Right ventricle myocardium superior (tissue), 1 donor: Measurements from ENCODE around the gene LRBA. TPM values are rescaled to one million over a fixed set of nuclear protein-coding genes. Genes with fewer than 3 reads are reported as not detected.
"Not testable (repeated sequence)": the region's sequence is repeated elsewhere in the genome, so short reads cannot be mapped to it uniquely, and the experiment has no call there.

Source experiments
- ATAC-seq: fragments of 200-7000 bp; cut with Tn5 transposase; one replicate; pipeline ENCODE4 v1.9.1; 2020; ENCODE audit warnings: mild to moderate bottlenecking; ENCODE audit not compliant: poor library complexity
- DNase-seq: peaks from one replicate; pipeline ENCODE4 v3.0.0-alpha.2; 2020
- intact Hi-C: fragments of 100-400 bp; cut with DNase I; formaldehyde crosslinking; loops from one replicate; pipeline ENCODE4 v1.11.2; 2022
- total RNA-seq: library from RNA; stranded (reverse); fragmentation: NEBNext Ultra II Directional; extraction: Animal tissue kit (Norgen Biotek cat#: 25700); gene quantifications from one replicate; pipeline ENCODE4 v1.2.1, GENCODE V29; 2021
- donor health status: DM: no; HTN: yes; CAD: no; lungs with severe emphysema.

LRBA gene
- total RNA-seq, 1 donor from 2014 or later = 17.9 TPM

DNA sequence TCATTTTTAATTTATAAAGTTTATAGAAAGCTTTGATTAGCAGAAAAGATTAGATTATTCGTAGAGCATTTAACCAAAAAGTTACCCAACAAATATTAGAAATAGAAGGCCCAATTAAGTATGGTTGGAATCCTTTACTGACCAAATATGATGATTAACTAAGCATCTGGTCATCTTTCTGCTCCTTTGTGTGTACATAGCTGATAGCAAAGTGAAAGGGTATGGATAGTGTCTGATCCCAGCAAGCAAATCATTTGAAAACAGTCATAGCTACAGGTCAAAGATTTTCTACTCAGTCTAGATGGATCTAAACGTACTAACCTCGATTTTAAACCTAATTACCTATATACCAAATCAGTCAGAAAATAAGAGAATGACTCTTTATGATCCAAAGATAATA, 440.4 kb downstream of the LRBA start:
- ATAC-seq = no peak
- no peak for DNase-seq
- intact Hi-C loops = no loop called here

GRCh38 chr4:150573534-150573933, 441.6 kb downstream of the LRBA start:
- intact Hi-C loops = no loop called here
- no peak for DNase-seq
- ATAC-seq = no peak

DNA sequence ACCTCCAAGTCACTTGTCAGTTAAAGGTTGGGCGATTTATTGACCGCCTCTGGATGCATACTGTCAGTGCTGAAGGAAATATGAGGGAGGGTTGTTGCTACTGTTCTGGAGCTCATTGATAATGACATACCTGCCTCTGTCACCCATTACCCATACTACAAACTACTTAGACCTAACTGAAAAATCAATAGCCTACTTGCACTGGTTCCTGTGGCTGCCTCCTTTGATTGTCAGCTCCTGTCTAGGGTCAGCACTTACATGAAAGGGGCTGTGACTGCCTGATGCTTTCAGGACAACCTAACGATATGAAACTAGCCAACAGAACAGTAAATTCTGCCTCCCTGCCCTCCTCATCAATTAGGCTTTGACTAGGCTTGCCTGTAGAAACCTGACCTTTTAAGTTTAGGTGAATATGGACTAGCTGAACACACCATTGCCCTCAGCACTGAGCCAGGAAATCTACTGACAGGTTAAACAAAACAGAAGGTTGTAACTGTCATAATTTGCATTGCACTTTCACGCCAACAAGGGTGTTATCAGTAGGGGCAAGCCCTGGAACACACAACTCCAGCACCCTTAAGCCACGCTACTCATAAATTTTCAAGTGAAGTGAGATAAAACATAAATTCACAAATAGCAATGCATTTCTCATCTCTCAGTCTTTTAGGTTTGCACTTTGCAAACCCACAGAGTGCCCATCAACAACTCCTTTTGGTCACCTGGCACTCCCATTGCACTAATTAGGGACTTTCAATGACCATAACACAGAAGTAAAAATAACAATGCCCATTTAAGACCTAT, 442.2 kb downstream of the LRBA start:
- no peak for DNase-seq
- ATAC-seq = peak; percentile 52
- intact Hi-C loops = no loop called here

DNA sequence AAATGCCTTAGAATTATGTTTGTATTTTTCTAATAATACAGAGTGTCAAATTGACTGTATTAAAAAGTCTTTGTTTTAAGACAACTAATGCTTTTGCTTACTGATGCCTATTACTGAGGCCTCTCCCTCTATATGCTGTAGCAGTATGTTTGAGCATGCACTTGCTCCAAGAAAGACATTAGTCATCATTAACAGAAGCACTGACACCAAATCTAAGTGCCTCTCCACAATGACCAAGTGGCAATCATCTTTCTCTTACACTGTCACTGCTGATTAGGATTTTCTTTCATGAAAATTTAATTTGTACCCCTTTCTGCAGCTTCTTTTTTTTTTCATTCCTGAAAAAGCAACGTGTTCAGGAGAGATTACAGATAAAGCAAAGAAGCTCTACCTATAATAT, 444.2 kb downstream of the LRBA start:
- ATAC-seq = no peak
- DNase-seq = no peak
- intact Hi-C loops = no loop called here

GRCh38 chr4:150569998-150570535, 445.0 kb downstream of the LRBA start:
- no peak for ATAC-seq
- DNase-seq = no peak
- intact Hi-C loops = no loop called here

DNA sequence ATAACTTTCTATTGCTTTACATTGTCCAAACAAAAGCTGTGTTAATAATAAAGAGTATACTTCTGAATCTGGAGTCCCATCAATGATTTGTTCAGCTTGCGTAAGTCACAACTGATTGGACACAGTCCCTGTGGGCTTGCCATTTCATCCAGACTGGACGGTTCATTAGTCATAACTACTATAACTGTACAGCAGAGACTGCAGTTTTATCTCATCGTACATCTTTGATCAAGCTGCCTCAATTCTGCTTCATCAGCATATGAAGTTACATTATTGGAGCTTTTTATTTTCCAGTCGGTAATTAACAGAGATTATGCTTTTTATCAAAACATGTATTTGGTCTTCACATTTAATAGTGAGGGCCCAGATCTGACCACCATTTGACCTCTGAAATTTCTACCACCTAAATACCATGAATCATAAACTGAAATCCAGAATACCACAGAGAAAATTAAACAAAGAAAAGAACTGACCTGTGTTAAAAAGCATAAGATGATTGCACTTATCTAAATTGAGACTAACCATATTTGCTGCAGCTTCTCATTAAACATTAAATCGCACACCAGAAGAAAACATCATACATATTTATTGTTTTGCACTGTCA, 445.6 kb downstream of the LRBA start:
- intact Hi-C loops = no loop called here
- DNase-seq = no peak
- no peak for ATAC-seq

GRCh38 chr4:150567070-150567469, 448.0 kb downstream of the LRBA start:
- no peak for DNase-seq
- ATAC-seq = no peak
- intact Hi-C loops = no loop called here

DNA sequence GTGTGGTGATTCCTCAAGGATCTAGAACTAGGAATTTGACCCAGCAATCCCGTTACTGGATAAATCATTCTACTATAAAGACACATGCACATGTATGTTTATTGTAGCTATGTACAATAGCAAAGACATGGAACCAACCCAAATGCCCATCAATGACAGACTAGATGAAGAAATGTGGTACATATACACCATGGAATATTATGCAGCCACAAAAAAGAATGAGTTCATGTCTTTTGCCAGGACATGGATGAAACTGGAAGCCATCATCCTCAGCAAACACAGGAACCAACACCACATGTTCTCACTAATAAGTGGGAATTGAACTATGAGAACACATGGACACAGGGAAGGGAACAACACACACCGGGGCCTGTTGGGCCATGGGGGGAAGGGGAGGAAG, 450.1 kb downstream of the LRBA start:
- intact Hi-C loops, DNase-seq, ATAC-seq: not testable (repeated sequence)

- no peak for ATAC-seq
- intact Hi-C loops = no loop called here
- no peak for DNase-seq
These were observed 452.3 kb downstream of the LRBA start for GRCh38 chr4:150562751-150563150.

DNA sequence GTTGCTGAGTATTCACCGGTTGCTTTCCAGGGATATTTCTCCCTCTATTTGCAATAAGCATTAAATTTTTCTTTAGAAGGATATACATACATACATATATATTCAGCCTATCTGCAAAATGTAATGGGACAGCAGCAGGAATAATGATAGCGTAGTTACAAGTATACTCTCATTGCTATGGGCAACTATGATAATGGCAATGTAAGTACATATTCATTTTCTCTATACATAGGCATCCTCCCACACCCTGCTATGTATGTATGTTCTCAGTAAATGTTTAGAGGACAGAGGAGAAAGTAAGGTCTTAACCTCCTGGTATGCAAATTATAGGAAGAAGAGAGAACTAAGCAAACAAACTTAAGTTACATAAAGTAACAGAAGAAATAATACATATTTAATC, 452.8 kb downstream of the LRBA start:
- intact Hi-C loops = no loop called here
- no peak for ATAC-seq
- DNase-seq = no peak

DNA sequence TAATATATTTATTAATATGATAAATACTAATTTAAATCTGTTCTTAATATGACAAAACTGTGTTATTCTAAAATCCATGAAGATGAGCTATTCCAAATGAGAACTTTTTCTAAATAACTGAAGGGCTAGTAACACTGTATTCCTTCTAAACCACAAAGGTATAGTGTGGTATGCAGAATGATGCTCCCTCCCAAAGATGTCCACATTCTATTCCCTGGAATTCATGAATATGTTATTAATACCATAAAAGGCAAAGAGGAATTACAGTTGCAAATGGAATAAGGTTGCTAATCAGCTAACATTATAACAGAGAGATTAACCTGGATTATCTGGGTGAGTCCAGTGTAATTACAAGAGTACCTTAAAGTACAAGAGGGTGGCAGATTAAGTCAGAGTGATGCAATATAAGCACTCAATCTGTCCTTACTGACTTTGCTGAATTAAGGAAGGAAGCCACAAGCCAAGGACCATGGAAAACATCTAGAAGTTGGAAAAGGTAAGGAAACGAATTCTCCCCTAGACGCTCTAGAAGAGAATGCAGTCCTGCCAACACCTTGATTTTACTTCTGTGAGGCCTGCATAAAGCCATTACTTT, 453.8 kb downstream of the LRBA start:
- intact Hi-C loops = no loop called here
- no peak for DNase-seq
- no peak for ATAC-seq

- not testable (repeated sequence) for ATAC-seq, DNase-seq
These were observed 457.3 kb downstream of the LRBA start for GRCh38 chr4:150557811-150558210.

GRCh38 chr4:150547154-150547838, 467.8 kb downstream of the LRBA start:
- ATAC-seq (no peak), DNase-seq (no peak)
- intact Hi-C loops = no loop called here

More at GRCh38 chr4:150557811-150558210, 457.3 kb downstream of the LRBA start:
- intact Hi-C loops = not testable (repeated sequence)

DNA sequence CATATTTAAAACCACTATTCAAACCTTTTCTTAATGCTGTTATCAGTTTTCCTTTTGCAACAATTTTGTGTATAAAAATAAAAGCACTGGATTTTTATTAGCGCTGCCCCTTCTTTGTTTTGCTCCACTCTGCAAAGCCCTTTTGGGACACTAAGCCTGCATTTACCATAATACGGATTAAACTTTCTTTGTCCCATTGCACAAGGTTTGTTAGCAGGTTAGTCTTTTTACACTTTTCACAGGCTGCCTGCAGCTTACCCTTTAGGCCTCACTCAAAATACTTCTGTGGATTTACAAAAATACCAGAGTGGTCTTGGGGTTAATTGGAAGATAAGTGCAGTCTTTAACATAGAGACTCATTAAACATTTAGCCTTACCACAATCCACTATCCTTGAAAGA, 468.8 kb downstream of the LRBA start:
- no peak for DNase-seq
- no peak for ATAC-seq
- intact Hi-C loops = no loop called here

- ATAC-seq (no peak), DNase-seq (no peak)
- intact Hi-C loops = no loop called here
These were observed 472.0 kb downstream of the LRBA start for GRCh38 chr4:150543042-150543441.

- ATAC-seq = no peak
- intact Hi-C loops = no loop called here
- DNase-seq = no peak
These were observed 473.4 kb downstream of the LRBA start for GRCh38 chr4:150541681-150542080.

GRCh38 chr4:150540959-150541360, 474.1 kb downstream of the LRBA start:
- no peak for DNase-seq
- intact Hi-C loops = no loop called here
- ATAC-seq = no peak

GRCh38 chr4:150540536-150540935, 474.5 kb downstream of the LRBA start:
- no peak for DNase-seq
- ATAC-seq = no peak

GRCh38 chr4:150537911-150538310, 477.2 kb downstream of the LRBA start:
- ATAC-seq = not testable (repeated sequence)

More at GRCh38 chr4:150540536-150540935, 474.5 kb downstream of the LRBA start:
- intact Hi-C loops = no loop called here

More at GRCh38 chr4:150537911-150538310, 477.2 kb downstream of the LRBA start:
- intact Hi-C loops, DNase-seq: not testable (repeated sequence)
